Effector CD8-positive, alpha-beta T cell (primary cell): ENCODE results near the gene DUSP12.
A peak's percentile ranks its signal among the peaks of the same experiment; 100 is the strongest.
"Not testable (repeated sequence)": the region's sequence is repeated elsewhere in the genome, so short reads cannot be mapped to it uniquely, and the experiment has no call there.

Source experiments
- DNase-seq: peaks from one replicate; lab custom pipeline; 2025; lab: John Stamatoyannopoulos, UW
- total RNA-seq, 4 experiments: gene quantifications; one replicate each; lab custom pipeline; 2026; lab: John Stamatoyannopoulos, UW

The DUSP12 gene, protein sequence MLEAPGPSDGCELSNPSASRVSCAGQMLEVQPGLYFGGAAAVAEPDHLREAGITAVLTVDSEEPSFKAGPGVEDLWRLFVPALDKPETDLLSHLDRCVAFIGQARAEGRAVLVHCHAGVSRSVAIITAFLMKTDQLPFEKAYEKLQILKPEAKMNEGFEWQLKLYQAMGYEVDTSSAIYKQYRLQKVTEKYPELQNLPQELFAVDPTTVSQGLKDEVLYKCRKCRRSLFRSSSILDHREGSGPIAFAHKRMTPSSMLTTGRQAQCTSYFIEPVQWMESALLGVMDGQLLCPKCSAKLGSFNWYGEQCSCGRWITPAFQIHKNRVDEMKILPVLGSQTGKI
- total RNA-seq = 31.2 to 36.5 (median 34.3) reads per million in 4 experiments

DNA sequence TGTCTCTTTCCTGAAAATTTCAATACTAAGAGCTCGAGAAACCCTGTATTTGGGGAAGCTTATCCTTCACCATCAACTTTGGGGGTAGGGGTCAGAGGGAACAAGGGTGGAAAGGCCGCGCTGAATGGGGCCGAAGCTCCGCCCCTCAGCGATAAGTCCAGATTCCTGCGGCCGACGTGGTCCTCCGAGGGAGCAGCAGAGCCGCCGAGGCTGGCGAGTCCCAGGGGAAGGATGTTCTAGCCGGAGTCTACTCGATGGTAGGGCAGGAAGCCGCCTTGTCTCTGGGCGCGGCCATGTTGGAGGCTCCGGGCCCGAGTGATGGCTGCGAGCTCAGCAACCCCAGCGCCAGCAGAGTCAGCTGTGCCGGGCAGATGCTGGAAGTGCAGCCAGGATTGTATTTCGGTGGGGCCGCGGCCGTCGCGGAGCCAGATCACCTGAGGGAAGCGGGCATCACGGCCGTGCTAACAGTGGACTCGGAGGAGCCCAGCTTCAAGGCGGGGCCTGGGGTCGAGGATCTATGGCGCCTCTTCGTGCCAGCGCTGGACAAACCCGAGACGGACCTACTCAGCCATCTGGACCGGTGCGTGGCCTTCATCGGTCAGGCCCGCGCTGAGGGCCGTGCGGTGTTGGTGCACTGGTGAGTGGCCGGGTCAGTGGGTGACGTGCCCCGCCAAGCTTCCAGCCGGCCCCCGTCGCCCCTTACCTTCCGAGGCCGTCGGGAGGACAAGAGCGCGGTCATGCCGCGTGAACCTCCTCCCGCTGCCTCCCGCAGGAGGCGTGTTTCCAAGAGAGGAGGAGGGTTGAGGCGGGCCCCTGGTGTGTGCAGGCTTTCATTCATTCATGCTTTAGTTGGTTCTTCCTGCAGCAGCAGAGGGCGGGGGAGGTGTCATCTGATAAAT is at the start of gene DUSP12:
Gene DUSP12 (plus strand): TSS at position 278 of the 899 bp plus-strand sequence. CDS start 16 bp downstream, at position 294.
- peak; percentile 63 for DNase-seq

DNA sequence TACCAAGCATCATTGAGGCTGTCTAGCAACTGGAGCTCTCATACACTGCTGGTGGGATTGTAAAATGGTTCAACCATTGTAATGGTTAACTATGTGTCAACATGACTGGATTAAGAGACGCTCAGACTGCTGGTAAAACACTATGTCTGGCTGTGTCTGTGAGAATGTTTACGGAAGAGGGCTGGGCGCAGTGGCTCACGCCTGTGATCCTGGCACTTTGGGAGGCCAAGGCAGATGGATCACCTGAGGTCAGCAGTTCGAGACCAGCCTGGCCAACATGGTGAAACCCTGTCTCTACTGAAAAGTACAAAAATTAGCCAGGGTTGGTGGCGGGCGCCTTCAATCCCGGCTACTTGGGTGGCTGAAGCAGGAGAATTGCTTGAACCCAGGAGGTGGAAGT is 47.3 kb upstream of the DUSP12 start:
- DNase-seq = no peak

DNA sequence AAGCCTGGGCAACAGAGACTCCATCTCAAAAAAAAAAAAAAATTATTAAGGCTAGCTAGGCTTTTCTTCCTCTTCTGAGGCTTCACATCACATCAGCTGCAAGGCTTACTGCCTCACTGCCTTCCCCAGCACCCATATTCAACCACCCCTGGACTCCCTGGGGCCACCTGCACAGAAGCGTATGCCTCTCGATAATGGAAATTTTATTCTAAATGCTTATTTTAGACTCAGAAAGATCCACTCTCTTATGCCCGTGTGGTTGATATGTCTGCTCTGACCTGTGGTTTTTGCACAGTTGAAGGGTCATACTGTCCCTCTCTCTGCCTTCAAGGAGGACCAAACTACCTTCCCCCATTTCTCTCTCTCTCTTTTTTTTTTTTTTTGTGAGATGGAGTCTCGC is 44.0 kb upstream of the DUSP12 start:
- no peak for DNase-seq

DNA sequence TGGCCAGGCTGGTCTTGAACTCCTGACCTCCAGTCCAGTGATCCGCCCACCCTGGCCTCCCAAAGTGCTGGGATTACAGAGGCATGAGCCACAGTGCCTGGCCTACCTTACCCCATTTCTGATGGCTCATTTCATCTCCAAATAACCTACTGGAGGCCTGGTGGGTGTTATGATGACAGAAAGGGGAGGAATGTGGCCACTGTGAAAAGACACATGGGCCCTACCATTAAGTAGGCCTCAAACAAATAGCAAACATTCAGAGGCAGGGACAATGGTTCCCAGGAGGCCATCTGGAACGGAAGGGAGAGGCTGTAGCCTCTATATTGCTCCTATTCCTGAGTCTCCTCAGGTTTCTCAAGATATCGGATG is 43.5 kb upstream of the DUSP12 start:
- no peak for DNase-seq

DNA sequence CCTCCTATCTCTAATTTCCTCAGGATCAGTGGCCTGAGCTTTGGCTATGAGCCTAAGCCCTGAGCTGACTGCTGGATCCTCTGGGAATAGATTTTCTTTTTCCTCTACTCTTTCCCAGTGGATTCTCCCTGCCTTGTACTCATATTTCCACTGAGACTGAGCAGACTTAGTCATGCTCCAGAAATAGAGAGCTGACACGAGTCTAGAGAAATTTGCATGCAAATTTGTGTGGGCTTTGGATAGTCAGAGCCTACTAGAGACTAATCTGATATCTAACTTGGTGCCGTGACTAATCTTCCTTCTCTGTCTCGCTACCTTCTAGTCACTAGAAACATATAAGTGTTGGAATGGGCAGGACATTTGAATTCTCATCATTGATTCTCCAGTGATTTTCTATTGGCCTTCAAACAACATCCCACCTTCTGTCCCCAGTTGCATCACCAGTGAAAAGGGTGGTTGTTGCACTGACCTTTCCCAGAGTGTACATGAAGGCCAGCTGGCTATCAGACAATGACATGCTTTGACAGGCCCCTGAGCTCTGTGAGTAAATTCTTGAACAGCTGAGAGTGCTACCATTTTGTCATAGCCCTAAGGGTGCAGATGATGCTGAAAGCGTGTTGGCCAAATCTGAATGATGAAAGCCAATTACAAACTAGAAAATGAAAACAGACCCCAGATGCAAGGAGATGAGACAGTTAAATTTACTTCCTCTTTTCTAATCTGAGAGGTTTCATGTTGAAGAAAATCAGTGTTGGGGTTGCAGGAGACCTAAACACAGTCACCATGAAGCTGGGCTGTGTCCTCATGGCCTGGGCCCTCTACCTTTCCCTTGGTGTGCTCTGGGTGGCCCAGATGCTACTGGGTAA is 42.9 kb upstream of the DUSP12 start, which contains the start of gene FCRLA:
Gene FCRLA (plus strand): TSS at position 748 of the 866 bp plus-strand sequence. CDS start 36 bp downstream, at position 784.
- no peak for DNase-seq

DNA sequence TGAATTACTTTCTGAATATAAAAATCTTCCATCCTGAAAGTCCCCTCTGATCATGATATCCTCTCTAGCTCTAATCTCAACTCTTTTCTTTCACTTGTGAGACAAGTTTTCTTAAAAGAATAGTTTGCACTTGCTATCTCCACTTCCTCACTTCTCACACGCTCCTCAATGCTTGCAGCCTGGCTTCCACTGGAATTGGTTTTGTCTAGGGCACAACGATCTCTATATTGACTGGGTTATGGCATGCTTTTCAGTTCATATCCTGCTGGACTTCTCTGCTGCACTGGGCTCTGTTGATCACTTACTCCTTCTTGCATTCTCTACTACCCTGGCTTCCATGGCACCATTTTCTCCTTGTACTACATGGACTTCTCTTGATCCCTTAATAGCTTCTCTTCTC is 42.1 kb upstream of the DUSP12 start:
- no peak for DNase-seq

DNA sequence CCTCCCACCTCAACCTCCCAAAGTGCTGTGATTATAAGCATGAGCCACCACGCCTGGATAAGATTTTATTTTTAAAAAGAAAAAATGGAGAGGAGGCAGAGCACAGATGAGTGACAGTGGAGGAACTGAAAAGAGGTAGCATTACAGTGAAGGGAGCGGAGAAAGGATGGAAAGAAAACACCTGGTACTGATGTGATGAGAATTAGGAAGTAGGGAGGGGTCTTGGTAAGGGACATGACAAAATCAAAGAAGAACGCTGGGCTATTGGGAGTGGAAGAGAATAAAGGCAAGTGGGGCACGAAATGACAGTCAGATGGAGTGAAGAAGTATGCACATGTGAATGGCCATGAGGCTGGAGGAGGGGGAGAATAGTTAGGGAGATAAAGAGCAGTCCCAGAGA is 40.2 kb upstream of the DUSP12 start:
- DNase-seq = no peak

DNA sequence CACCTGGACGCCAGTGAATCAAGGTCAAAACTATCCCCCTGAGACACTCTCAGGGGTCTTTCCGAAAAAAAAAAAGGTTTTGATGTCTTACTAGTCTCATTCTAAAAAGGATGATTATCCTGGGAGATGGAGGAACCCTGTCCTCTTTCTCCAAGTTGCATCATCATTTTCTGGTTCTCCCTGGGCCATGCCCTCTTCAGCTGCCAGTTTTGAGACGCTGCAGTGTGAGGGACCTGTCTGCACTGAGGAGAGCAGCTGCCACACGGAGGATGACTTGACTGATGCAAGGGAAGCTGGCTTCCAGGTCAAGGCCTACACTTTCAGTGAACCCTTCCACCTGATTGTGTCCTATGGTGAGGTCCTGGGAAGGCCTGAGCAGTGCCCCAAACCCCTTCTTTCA is 39.0 kb upstream of the DUSP12 start:
- DNase-seq = no peak

DNA sequence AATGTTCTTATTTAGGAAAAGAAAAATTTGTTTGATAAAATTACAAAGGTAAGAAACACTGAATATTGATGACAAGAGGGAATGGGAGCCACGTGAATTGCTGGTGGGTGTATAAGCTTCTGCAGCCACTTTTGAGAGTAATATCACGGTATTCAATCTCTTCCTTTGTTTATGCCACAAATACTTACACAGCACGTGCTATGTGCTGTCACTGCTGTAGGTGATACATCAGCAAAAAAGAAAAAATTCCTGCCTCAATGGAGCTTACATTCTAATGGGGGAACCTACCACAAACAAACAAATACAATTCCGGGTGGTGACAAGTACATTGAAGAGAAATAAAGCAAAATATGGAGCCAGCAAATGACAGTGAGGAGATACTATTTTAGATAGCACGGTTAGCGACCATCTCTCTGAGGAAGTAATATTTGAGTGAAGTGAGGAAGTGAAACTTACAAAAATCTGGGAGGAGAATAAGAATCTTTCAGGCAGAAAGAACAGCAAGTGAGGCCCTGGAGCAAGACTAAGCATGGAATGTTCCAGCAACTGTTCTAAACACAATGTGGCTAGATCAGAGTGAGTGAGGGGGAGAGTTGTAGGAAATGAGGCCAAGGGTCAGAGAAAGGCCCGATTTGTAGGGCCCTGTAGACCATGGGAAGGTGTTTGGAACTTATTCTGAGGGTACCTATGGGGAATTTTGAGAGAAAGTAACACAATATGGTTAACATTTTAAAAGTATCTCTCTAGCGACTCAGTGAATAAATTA is 30.8 kb upstream of the DUSP12 start:
- no peak for DNase-seq

DNA sequence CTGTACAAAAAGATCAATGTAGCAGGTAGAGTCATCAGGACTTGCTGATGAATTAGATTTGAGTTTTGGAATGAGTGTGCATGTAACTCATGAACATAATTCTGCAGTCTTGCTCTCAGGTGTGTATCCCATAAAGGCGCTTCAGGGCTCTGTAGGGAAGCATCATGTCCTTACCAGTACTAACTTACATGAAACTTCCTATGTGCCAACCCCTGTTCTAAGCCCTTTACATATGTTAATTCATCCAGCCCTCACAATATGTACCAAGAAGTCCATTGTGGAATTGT is 30.3 kb upstream of the DUSP12 start:
- no peak for DNase-seq

DNA sequence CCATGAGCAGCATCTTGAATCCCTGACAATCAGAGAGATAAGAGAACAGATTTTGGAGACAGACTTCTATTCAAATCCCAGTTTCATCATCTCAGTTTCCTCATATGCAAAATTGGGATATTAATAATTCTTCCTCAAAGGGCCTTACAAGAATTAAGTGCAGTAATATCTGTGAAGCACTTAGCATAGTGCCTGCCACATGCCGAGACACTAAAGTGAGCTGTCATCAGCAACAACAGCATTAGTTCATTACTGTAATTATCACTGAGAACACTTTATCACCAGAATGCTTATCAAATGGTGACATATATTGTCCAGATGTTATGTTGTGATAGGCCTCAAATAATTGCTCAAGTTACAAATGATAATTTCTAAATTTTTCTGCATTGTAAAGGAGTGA is 29.2 kb upstream of the DUSP12 start:
- DNase-seq = no peak

DNA sequence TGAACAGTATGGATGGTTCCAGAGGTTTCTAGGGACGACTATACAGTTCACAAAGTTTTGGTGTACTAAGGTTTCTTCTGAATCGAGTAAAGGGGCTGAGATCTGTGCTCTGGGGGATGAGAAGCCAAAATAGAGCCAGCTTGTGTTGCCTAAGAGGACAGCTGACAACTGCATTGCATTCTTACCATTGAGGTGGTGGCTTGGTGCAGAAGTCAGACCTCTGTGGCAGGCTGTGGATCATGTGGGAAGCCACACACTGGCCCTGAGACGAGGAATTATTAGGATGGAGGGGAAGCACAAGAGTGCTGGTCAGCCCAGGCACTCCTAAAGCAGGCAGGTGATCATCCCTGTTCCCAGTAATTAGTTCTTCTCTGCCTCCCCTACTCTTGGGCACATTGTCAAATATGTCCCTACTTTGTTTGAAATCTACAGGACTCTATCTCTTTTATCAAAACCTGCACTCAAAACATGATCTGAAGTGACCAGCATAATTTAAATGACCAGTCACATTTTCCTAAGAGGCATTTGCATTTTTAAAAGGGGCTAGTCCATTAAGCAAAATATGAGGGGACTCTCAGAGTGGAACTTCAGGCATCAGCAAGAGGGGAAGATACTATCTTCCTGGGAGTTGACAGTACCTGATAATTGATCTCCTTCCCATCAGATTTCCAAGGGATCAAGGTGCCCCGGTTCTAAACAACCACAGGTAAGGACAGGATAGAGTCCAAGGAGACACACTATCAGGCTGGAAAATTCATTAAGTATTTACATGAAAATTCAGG is 28.4 kb upstream of the DUSP12 start, which contains the start of gene FCRLB:
Gene FCRLB (plus strand): TSS at position 589 of the 782 bp plus-strand sequence. CDS start 1,129 bp downstream, outside the sequence.
- no peak for DNase-seq

DNA sequence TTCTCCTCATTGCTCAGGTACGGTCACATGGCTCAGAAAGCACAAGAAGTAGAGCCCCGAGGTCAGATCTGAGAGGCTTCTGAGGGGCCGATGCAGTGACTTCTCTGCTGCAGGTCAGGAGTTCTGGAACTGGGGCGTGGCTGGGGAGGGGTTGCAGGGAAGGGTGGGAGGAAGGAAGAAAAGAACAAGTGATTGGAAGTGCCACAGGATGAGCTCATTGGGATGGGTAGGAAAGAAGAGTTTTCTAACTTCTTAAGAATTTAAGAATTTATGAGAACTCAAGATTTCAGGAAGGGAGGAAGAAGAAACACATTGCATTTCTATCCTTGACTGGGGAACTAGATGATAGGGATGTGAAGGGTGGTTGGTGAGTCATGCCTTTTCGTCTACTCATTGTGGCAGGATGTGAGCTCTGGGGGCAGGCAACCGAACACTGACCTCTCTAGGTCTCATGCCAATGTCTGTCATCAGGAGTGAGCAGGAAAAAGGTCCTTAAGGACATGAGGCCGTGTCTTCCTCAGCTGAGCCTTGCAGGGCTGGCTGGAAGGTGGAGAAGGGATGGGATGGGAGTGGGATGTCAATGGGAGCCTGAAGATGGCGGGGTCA is 27.7 kb upstream of the DUSP12 start:
- no peak for DNase-seq

DNA sequence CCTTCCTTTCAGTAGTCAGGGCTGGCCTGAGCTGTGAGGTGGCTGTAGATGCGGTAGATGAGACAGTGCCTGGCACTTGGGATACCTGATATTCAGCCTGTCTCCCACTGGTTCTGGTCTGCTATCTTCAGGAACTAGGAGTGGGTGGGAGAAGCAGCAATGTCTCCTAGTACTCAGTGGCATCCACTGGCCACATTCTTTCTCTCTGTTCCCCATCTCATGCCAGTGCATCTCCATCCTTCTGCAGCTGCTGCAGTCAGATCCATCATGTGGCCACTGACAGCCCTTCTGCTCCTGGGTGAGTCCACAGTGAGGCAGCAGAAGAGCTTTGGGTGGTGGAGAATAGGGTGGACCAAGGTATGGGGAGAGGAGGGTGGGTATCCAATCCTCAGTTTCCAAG is 27.2 kb upstream of the DUSP12 start:
- no peak for DNase-seq

DNA sequence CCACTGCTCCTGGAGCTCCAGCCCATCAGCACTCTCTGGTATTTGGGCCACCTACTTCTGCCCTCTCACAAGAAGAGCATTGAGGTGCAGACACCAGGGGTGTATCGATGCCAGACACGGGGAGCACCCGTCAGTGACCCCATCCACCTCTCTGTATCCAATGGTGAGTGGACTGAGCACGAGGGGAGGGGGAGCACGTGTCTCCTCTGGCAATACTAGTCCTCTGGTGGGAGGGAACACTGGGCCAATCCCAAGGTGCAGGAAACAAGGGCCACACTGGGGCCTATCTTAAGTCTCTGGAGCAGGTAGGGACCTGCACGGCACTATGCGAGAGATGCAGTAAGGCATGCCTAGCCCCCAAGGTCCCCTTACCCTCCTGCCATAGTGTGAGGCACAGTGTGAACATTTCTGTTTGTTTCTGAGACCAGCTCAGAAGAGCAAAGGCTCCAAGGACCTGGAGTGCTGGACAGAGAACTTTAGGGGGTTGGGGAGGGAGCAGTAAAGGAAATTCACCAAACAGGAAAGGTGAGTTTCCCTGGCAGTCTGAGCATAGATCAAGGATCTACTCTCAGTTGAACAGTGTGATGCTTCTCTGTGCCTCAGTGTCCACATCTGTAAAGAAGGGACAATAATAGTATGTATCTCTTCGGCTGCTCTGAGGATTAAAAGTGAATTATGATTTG is 26.0 kb upstream of the DUSP12 start:
- DNase-seq = no peak

DNA sequence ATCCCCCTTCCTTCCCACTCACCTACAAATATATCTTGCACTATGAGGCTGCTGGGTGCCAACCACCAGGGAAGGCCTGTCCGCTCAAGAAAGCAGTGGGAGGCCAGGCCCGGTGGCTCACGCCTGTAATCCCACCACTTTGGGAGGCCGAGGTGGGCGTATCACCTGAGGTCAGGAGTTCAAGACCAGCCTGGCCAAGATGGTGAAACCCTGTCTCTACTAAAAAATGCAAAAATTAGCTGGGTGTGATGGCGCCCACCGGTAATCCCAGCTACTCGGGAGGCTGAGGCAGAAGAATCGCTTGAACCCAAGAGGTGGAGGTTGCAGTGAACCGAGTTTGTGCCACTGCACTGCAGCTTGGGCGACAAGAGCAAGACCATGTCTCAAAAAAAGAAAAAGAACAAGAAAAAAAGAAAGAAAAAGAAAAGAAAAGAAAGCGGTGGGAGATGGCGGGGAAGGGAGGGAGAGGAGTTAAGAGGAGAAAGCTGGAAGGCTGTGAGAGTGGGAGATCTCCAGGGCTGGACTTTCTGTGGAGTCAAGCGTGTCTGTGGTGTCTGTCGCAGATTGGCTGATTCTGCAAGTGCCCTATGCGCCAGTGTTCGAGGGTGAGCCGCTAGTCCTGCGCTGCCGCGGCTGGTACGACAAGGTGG is 24.2 kb upstream of the DUSP12 start:
- DNase-seq = not testable (repeated sequence)

DNA sequence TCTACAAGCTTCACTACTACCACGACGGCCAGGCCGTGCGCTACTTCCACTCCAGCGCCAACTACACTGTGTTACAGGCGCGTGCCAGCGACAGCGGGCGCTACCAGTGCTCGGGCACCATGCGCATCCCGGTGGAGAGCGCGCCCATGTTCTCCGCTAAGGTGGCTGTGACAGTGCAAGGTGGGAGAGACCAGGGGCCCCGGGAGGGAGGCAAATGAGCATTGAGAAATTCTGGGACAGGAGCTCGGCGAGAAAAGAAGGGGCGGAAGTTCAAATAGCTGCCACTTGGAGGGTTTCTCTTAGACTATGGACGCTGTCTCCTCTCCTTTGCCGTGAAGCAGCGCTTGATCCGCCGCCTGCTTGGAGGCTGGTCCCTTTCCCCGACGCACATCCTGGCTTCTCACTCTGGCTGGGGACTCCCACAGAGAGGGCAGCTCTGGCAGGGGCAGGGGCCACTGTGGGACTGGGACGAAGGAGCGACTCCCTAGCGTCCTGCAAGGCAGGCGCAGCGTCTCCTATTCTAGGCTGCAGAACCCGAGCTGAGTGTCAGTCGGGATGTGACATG is 23.6 kb upstream of the DUSP12 start:
- DNase-seq = no peak

DNA sequence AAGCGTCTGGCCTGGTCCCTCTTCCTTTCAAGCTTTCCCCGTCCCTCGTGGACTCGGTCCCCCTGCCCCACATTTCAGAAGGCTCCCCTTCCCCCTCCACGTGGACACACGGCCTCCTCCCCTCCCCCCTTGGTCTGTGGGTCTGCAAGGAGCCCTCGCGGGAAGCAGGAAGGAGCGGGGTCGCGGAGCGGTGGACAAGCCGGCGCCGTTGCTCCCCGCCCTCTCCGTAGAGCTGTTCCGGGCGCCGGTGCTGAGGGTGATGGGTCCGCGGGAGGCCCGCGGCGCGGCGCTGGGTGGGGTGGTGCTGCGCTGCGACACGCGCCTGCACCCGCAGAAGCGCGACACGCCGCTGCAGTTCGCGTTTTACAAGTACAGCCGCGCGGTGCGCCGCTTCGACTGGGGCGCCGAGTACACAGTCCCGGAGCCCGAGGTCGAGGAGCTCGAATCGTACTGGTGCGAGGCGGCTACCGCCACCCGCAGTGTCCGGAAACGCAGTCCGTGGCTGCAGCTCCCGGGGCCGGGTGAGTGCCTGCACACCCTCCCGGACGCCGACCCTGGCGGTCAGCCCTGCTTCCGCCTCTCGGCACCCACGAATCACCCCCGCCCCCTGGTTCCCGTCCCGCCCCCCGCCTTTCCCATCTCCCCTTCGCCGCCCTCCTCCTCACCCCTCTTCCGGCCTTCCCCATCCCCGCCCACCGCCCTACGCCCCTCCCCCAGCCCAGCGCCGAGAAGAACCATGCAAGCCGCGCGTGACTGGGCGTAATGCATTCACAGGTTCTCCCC is 22.9 kb upstream of the DUSP12 start:
- DNase-seq = peak; percentile 61
